Stimulated activated CD4-positive, alpha-beta T cell treated with anti-CD3 and anti-CD28 coated beads, TNF-alpha, amount 100 ng/mL, for 4 hours (primary cell): Measurements from ENCODE around the gene ZCCHC24.
"Not testable (repeated sequence)": the region's sequence is repeated elsewhere in the genome, so short reads cannot be mapped to it uniquely, and the experiment has no call there.

Source experiments
- DNase-seq, 3 experiments: peaks; one replicate each; pipeline ENCODE4 v3.0.0-alpha.2; 2020; ENCODE audit warnings: low read depth in 3 of 3

Gene ZCCHC24

GRCh38 chr10:79472449-79472848 lies 27.0 kb upstream of the ZCCHC24 start:
- no peak for DNase-seq

GRCh38 chr10:79471776-79472175 lies 26.4 kb upstream of the ZCCHC24 start:
- DNase-seq, result no peak

- DNase-seq, result no peak
These were observed 24.7 kb upstream of the ZCCHC24 start for GRCh38 chr10:79470096-79470495.

- no peak for DNase-seq
These were observed 23.6 kb upstream of the ZCCHC24 start for GRCh38 chr10:79468841-79469585.

GRCh38 chr10:79468015-79468560 lies 22.7 kb upstream of the ZCCHC24 start:
- DNase-seq, result no peak

GRCh38 chr10:79465341-79465740 lies 19.9 kb upstream of the ZCCHC24 start:
- no peak for DNase-seq

- DNase-seq, result no peak
These were observed 18.4 kb upstream of the ZCCHC24 start for GRCh38 chr10:79463578-79464496.

- no peak for DNase-seq
These were observed 15.3 kb upstream of the ZCCHC24 start for GRCh38 chr10:79460687-79461086.

- no peak for DNase-seq
These were observed 13.8 kb upstream of the ZCCHC24 start for GRCh38 chr10:79459243-79459642.

- no peak for DNase-seq
These were observed 13.1 kb upstream of the ZCCHC24 start for GRCh38 chr10:79458483-79458882.

- DNase-seq, result no peak
These were observed 11.9 kb upstream of the ZCCHC24 start for GRCh38 chr10:79457256-79457785.

GRCh38 chr10:79454259-79454658 lies 8.8 kb upstream of the ZCCHC24 start:
- no peak for DNase-seq

- no peak for DNase-seq
These were observed 8.0 kb upstream of the ZCCHC24 start for GRCh38 chr10:79453392-79453791.

GRCh38 chr10:79452174-79452611 lies 6.8 kb upstream of the ZCCHC24 start:
- no peak for DNase-seq

GRCh38 chr10:79451046-79451699 lies 5.7 kb upstream of the ZCCHC24 start:
- no peak for DNase-seq

GRCh38 chr10:79449181-79450146 lies 4.0 kb upstream of the ZCCHC24 start:
- DNase-seq, result no peak

- DNase-seq, result no peak
These were observed 3.3 kb upstream of the ZCCHC24 start for GRCh38 chr10:79448732-79449049.

- DNase-seq, result no peak
These were observed 2.7 kb upstream of the ZCCHC24 start for GRCh38 chr10:79447911-79448731.

- DNase-seq, result not testable (repeated sequence)
These were observed 1.8 kb upstream of the ZCCHC24 start for GRCh38 chr10:79447249-79447648.

GRCh38 chr10:79446758-79447084 lies 1.3 kb upstream of the ZCCHC24 start:
- no peak for DNase-seq
